Measurements from ENCODE around the gene PLCG2.

GRCh38 chr16:81796583-81797346, 17.7 kb downstream of the PLCG2 start:
- TF ChIP-seq, protein P1, sequence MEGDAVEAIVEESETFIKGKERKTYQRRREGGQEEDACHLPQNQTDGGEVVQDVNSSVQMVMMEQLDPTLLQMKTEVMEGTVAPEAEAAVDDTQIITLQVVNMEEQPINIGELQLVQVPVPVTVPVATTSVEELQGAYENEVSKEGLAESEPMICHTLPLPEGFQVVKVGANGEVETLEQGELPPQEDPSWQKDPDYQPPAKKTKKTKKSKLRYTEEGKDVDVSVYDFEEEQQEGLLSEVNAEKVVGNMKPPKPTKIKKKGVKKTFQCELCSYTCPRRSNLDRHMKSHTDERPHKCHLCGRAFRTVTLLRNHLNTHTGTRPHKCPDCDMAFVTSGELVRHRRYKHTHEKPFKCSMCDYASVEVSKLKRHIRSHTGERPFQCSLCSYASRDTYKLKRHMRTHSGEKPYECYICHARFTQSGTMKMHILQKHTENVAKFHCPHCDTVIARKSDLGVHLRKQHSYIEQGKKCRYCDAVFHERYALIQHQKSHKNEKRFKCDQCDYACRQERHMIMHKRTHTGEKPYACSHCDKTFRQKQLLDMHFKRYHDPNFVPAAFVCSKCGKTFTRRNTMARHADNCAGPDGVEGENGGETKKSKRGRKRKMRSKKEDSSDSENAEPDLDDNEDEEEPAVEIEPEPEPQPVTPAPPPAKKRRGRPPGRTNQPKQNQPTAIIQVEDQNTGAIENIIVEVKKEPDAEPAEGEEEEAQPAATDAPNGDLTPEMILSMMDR (IDR thresholded peaks at IDR 0.05): no peak
- no peak for TF ChIP-seq POLR2A (IDR thresholded peaks at IDR 0.05)

Data from Peyer's patch (tissue), 4 donors.